K562 (cell line): ENCODE measurements around the gene THOC7. TPM values are rescaled to one million over a fixed set of nuclear protein-coding genes. Genes with fewer than 3 reads are reported as not detected.
A peak's percentile ranks its signal among the peaks of the same experiment; 100 is the strongest.

Experiments
- ATAC-seq: fragments of 200-7000 bp; cut with Tn5 transposase; 3 replicates; pipeline ENCODE4 v1.9.1; 2020; ENCODE audit warnings: moderate library complexity
- BruUV-seq: library from RNA; stranded (reverse); fragments of 400-500 nt; replicated peaks from 2 replicates; lab custom pipeline; 2021; lab: Mats Ljungman, UMichigan
- CTCF ChIA-PET: fragments of 300-600 bp; formaldehyde crosslinking; extraction: SDS; loops from one replicate; lab custom pipeline; 2021; ENCODE audit warnings: low intra/inter-chr PET ratio; lab: Yijun Ruan, JAX
- POLR2A ChIA-PET: fragments of 300-600, 350-650 bp; sonication (Branson Sonifier 250); formaldehyde crosslinking; extraction: SDS; loops from one replicate; lab custom pipeline; 2021; ENCODE audit warnings: antibody characterized with exemption, inconsistent platforms; lab: Yijun Ruan, JAX
- DNase-seq, 4 experiments: peaks; one replicate each; pipeline versions ENCODE4 v3.0.0 to v3.0.0-alpha.2; 2011 to 2018; ENCODE audit warnings: low spot score in 3 of 4, mixed read lengths in 3 of 4; ENCODE audit errors: extremely low read depth in 1 of 4
- FAIRE-seq: peaks from 2 replicates; lab custom pipeline; 2011; peaks lifted over from hg19 to GRCh38; lab: Jason Lieb, UNC
- H2AFZ ChIP-seq: 2 replicates; pipeline ENCODE4 v1.6.0; 2011; ENCODE audit warnings: low read depth, low read length, control low read depth, inconsistent platforms
- H3K27ac ChIP-seq: fragments of 200-600 bp; 3 replicates; pipeline ENCODE4 v1.8.0; 2011; ENCODE audit warnings: low read depth, mild to moderate bottlenecking, control low read depth, inconsistent platforms, low read length, moderate library complexity, mixed read lengths; ENCODE audit errors: extremely low read depth
- H3K27me3 ChIP-seq, 2 experiments: fragments of 300-600 bp in 1 of 2; 2 replicates in 1 of 2; 3 replicates in 1 of 2; pipeline versions ENCODE4 v1.6.0 to v1.8.0; 2011; ENCODE audit warnings: inconsistent platforms in 2 of 2, low read length in 2 of 2, mild to moderate bottlenecking in 1 of 2, mixed read lengths in 1 of 2, moderate library complexity in 1 of 2; ENCODE audit not compliant: control insufficient read depth in 2 of 2, insufficient read depth in 2 of 2
- H3K36me3 ChIP-seq: fragments of 300-600 bp; 3 replicates; pipeline ENCODE4 v1.8.0; 2011; ENCODE audit warnings: mild to moderate bottlenecking, low read length, inconsistent platforms; ENCODE audit not compliant: control insufficient read depth, insufficient read depth
- H3K4me1 ChIP-seq, 2 experiments: fragments of 200-600 bp in 1 of 2; replicated peaks in 1 of 2; 2 replicates in 1 of 2; 3 replicates in 1 of 2; pipeline versions ENCODE4 v1.5.1 to v1.8.0; 2011; ENCODE audit warnings: inconsistent platforms in 2 of 2, low read length in 2 of 2, mild to moderate bottlenecking in 1 of 2, mixed read lengths in 1 of 2, moderate library complexity in 1 of 2; ENCODE audit not compliant: control insufficient read depth in 2 of 2, insufficient read depth in 2 of 2
- H3K4me2 ChIP-seq: 2 replicates; pipeline ENCODE4 v1.6.1; 2011; ENCODE audit warnings: low read length, control low read depth, inconsistent platforms, mixed read lengths; ENCODE audit not compliant: insufficient read depth
- H3K4me3 ChIP-seq: fragments of 200-600 bp; sonication (generic), shearing (Covaris generic); 2 replicates; pipeline ENCODE4 v1.5.1; 2016; ENCODE audit warnings: control low read depth, inconsistent platforms
- H3K79me2 ChIP-seq: fragments of 200-600 bp; 3 replicates; pipeline ENCODE4 v1.8.0; 2011; ENCODE audit warnings: low read length, inconsistent platforms; ENCODE audit not compliant: control insufficient read depth, insufficient read depth
- H3K9ac ChIP-seq, 2 experiments: 2 replicates each; pipeline versions ENCODE4 v1.6.0 to v1.6.1; 2011; ENCODE audit warnings: low read depth in 2 of 2, low read length in 2 of 2, control low read depth in 1 of 2, inconsistent platforms in 1 of 2, mild to moderate bottlenecking in 1 of 2, mixed read lengths in 1 of 2; ENCODE audit not compliant: insufficient read depth in 1 of 2
- H3K9me1 ChIP-seq: one replicate; pipeline ENCODE4 v1.6.0; 2011; ENCODE audit warnings: inconsistent platforms, mild to moderate bottlenecking, low read length, moderate library complexity; ENCODE audit not compliant: control insufficient read depth, insufficient read depth
- H3K9me3 ChIP-seq: replicated peaks from 2 replicates; pipeline ENCODE4 v1.5.1; 2011; ENCODE audit warnings: low read depth, low read length, inconsistent platforms; ENCODE audit not compliant: control insufficient read depth, insufficient read depth
- H4K20me1 ChIP-seq: replicated peaks from 2 replicates; pipeline ENCODE4 v1.6.1; 2011; ENCODE audit warnings: low read length, inconsistent platforms, mixed read lengths; ENCODE audit not compliant: control insufficient read depth, insufficient read depth
- IRF2 ChIP-seq: sonication (generic); formaldehyde crosslinking; IDR thresholded peaks from 2 replicates; pipeline ENCODE4 v1.8.1; 2022; ENCODE audit warnings: mild to moderate bottlenecking, missing genetic modification reagents
- NR2C1 ChIP-seq, 2 experiments: fragments of 450-650 bp; IDR thresholded peaks; 2 replicates each; pipeline ENCODE4 v1.6.1; 2017; ENCODE audit warnings: mild to moderate bottlenecking in 2 of 2, antibody characterized with exemption in 1 of 2, inconsistent platforms in 1 of 2, missing compliant biosample characterization in 1 of 2, missing genetic modification characterization in 1 of 2
- PCBP2 ChIP-seq: fragments of 200-400 bp; formaldehyde crosslinking; IDR thresholded peaks from 2 replicates; pipeline ENCODE4 v1.6.1; 2018; ENCODE audit warnings: low read length, low read depth, mild to moderate bottlenecking, moderate library complexity; ENCODE audit not compliant: poor library complexity, severe bottlenecking
- PTTG1 ChIP-seq: fragments of 450-650 bp; IDR thresholded peaks from 2 replicates; pipeline ENCODE4 v1.6.1; 2016; ENCODE audit warnings: low read depth, mild to moderate bottlenecking, missing genetic modification characterization, missing compliant biosample characterization
- SNRNP70 ChIP-seq: fragments of 200-400 bp; formaldehyde crosslinking; optimal IDR thresholded peaks from 2 replicates; pipeline ENCODE3; 2017; ENCODE audit warnings: low read depth, low read length
- ZNF77 ChIP-seq: fragments of 250-450 bp; sonication (Bioruptor Pico); IDR thresholded peaks from 2 replicates; pipeline ENCODE4 v1.5.0; 2020
- WGBS: fragments of 100-300 bp; shearing (Covaris generic); methylation state at CpG from one replicate; pipeline ENCODE4 v1.1.6; 2016; ENCODE audit warnings: low coverage, mixed read lengths; ENCODE audit not compliant: insufficient coverage; ENCODE audit errors: missing lambda C conversion rate; 5-methylcytosine and 5-hydroxymethylcytosine counted together
- in situ Hi-C: fragments of 300-500 bp; cut with MboI; formaldehyde crosslinking; loops from 4 replicates; pipeline ENCODE4 v1.15.0; 2018; ENCODE audit warnings: inconsistent platforms, mixed read lengths
- intact Hi-C: fragments of 100-400 bp; cut with micrococcal nuclease; formaldehyde crosslinking; loops from 2 replicates; pipeline ENCODE4 v1.14.2; 2022
- polyA plus RNA-seq, 8 experiments: library from polyadenylated mRNA; depleted of rRNA in 4 of 8; stranded (reverse) in 5 of 8; unstranded in 3 of 8; fragments of >200 nt; fragmentation: Nextera tagmentation in 2 of 8; fragmentation: Illumina TruSeq in 1 of 8; extraction: Ambion mirVana in 2 of 8; extraction: Trizol in 1 of 8; gene quantifications; 2 replicates each; pipeline versions ENCODE4 v1.2.1 to v1.2.3, GENCODE V29; 2011 to 2014; ENCODE audit warnings: inconsistent platforms in 1 of 8, missing spikeins in 1 of 8
- total RNA-seq, 7 experiments: library from RNA; depleted of rRNA in 6 of 7; stranded (reverse); fragments of >200 nt in 6 of 7; fragmentation: Illumina TruSeq in 2 of 7; extraction: Trizol in 2 of 7; gene quantifications; 2 replicates each; pipeline versions ENCODE4 v1.2.1 to v1.2.3, GENCODE V29; 2011 to 2021; ENCODE audit warnings: low replicate concordance in 1 of 7
- TF ChIP-seq, protein P1 (sequence below): fragments of 450-650 bp; IDR thresholded peaks from 2 replicates; pipeline ENCODE4 v1.7.0; 2016; ENCODE audit warnings: borderline replicate concordance
- TF ChIP-seq, protein P2 (sequence below): fragments of 450-650 bp; IDR thresholded peaks from 2 replicates; pipeline ENCODE4 v1.6.1; 2017; ENCODE audit warnings: antibody characterized with exemption, mild to moderate bottlenecking

The THOC7 gene
- total and polyA plus RNA-seq, 9 of the 15 experiments (the other 6 are each of a cell fraction or from before 2014, with no cell fraction given) = 56.5 to 129 (median 94.7) TPM

DNA sequence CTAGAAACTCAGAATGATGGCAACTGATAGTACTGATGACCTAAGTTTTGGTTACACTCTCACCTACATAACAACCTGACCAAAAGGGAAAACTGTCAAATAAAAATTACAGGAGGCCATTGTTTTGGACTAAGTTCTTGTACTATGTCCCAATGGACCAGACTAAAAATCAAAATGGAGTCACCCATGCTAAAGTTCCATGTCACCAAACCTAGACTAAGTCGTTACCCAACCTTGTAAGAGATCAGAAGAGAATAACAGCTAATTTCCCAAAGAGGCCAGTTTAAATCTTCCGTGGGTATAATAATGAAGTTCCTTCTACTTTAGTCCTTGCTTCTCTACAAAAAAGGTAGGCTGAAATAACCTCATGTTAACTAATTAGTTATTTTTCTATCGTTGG, 12.3 kb downstream of the THOC7 start:
- FAIRE-seq (no peak), DNase-seq (no peak), ATAC-seq (no peak)
- 97% methylated on average over 3 of the region's 3 CpGs for WGBS
- no TSS peak for BruUV-seq
- H3K36me3 ChIP-seq = peaks cover 2% of the 10 kb centered on the region; the same call in 1 of the 3 replicates
- H3K27ac ChIP-seq = no peak overlapping the region
- CTCF ChIA-PET = no interaction called here
- no peak overlapping the region for H3K4me3 ChIP-seq
- H3K79me2 ChIP-seq = peaks cover 34% of the 10 kb centered on the region
- H3K9ac ChIP-seq = no peak overlapping the region
- H4K20me1 ChIP-seq = no peaks in the 10 kb centered on the region
- H3K9me3 ChIP-seq = no peaks in the 10 kb centered on the region
- intact Hi-C loops = no loop called here
- H3K4me1 ChIP-seq = no peaks in the 10 kb centered on the region
- TF ChIP-seq, protein P1, sequence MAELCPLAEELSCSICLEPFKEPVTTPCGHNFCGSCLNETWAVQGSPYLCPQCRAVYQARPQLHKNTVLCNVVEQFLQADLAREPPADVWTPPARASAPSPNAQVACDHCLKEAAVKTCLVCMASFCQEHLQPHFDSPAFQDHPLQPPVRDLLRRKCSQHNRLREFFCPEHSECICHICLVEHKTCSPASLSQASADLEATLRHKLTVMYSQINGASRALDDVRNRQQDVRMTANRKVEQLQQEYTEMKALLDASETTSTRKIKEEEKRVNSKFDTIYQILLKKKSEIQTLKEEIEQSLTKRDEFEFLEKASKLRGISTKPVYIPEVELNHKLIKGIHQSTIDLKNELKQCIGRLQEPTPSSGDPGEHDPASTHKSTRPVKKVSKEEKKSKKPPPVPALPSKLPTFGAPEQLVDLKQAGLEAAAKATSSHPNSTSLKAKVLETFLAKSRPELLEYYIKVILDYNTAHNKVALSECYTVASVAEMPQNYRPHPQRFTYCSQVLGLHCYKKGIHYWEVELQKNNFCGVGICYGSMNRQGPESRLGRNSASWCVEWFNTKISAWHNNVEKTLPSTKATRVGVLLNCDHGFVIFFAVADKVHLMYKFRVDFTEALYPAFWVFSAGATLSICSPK = no peak
- TF ChIP-seq ZNF77 (CRISPR knock-in tag) (no peak), IRF2 (CRISPR knock-in tag) (no peak), PCBP2 (no peak), NR2C1 (IDR thresholded peaks at IDR 0.05) (no peak), NR2C1 (tag; IDR thresholded peaks at IDR 0.05) (peak; percentile 39; the same call in 1 of the 2 replicates), PTTG1 (tag) (0 out of 2 replicates have a peak, but pooled peaks have one; percentile 55), SNRNP70 (no peak)
- TF ChIP-seq, protein P2, sequence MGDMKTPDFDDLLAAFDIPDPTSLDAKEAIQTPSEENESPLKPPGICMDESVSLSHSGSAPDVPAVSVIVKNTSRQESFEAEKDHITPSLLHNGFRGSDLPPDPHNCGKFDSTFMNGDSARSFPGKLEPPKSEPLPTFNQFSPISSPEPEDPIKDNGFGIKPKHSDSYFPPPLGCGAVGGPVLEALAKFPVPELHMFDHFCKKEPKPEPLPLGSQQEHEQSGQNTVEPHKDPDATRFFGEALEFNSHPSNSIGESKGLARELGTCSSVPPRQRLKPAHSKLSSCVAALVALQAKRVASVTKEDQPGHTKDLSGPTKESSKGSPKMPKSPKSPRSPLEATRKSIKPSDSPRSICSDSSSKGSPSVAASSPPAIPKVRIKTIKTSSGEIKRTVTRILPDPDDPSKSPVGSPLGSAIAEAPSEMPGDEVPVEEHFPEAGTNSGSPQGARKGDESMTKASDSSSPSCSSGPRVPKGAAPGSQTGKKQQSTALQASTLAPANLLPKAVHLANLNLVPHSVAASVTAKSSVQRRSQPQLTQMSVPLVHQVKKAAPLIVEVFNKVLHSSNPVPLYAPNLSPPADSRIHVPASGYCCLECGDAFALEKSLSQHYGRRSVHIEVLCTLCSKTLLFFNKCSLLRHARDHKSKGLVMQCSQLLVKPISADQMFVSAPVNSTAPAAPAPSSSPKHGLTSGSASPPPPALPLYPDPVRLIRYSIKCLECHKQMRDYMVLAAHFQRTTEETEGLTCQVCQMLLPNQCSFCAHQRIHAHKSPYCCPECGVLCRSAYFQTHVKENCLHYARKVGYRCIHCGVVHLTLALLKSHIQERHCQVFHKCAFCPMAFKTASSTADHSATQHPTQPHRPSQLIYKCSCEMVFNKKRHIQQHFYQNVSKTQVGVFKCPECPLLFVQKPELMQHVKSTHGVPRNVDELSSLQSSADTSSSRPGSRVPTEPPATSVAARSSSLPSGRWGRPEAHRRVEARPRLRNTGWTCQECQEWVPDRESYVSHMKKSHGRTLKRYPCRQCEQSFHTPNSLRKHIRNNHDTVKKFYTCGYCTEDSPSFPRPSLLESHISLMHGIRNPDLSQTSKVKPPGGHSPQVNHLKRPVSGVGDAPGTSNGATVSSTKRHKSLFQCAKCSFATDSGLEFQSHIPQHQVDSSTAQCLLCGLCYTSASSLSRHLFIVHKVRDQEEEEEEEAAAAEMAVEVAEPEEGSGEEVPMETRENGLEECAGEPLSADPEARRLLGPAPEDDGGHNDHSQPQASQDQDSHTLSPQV = peak; percentile 66
- no peaks in the 10 kb centered on the region for H3K9me1 ChIP-seq
- POLR2A ChIA-PET = interaction anchor here (0.6 kb wide), 1 partner anchor 63 kb away, joined by 3 read pairs; no protein-coding TSS in a partner anchor
- no peaks in the 10 kb centered on the region for H3K27me3 ChIP-seq
- in situ Hi-C loops = no loop called here
- no peak overlapping the region for H2AFZ ChIP-seq
- no peak overlapping the region for H3K4me2 ChIP-seq
